Peyer's patch (tissue), 4 donors: Measurements from ENCODE around the gene PDK2. TPM values are rescaled to one million over a fixed set of nuclear protein-coding genes. Genes with fewer than 3 reads are reported as not detected.
A peak's percentile ranks its signal among the peaks of the same experiment; 100 is the strongest.

ENCODE experiments used
- DNase-seq, 3 donors: peaks; one replicate each; pipeline ENCODE4 v3.0.0-alpha.2; 2017 to 2019
- H3K27ac ChIP-seq, 4 donors: fragments of 200-600 bp; sonication (generic); one replicate each; pipeline ENCODE4 v1.5.1; 2016 to 2019
- H3K27me3 ChIP-seq, 2 donors: fragments of 200-600 bp; sonication (generic); one replicate each; pipeline ENCODE4 v1.5.1; 2019
- H3K36me3 ChIP-seq, 3 donors: fragments of 200-600 bp; sonication (generic); one replicate each; pipeline ENCODE4 v1.5.1; 2016 to 2019
- H3K4me1 ChIP-seq, 4 donors: fragments of 200-600 bp; sonication (generic); one replicate each; pipeline ENCODE4 v1.5.1; 2016 to 2019
- H3K4me3 ChIP-seq, 4 donors: fragments of 200-600 bp; sonication (generic); 1 replicate in 3 of 4; 2 replicates in 1 of 4; pipeline ENCODE4 v1.5.1; 2016 to 2019; ENCODE audit warnings: mild to moderate bottlenecking in 1 of 4
- H3K9me3 ChIP-seq, 4 donors: fragments of 200-600 bp; sonication (generic); one replicate each; pipeline ENCODE4 v1.5.1; 2016 to 2019; ENCODE audit warnings: mild to moderate bottlenecking in 1 of 4
- POLR2A ChIP-seq, 2 donors: fragments of 450-650 bp; IDR thresholded peaks; one replicate each; pipeline ENCODE4 v1.5.1; 2017; ENCODE audit warnings: antibody characterized with exemption in 2 of 2, mild to moderate bottlenecking in 2 of 2, moderate library complexity in 2 of 2
- total RNA-seq, 4 donors: library from RNA; depleted of rRNA; stranded (reverse); fragments of >200 nt; gene quantifications; one replicate each; pipeline ENCODE4 v1.1.0, GENCODE V29; 2016
- TF ChIP-seq, protein P1 (sequence below), 6 experiments: fragments of 450-650 bp in 4 of 6; fragments of 200-600 bp in 2 of 6; sonication (generic) in 1 of 6; IDR thresholded peaks; one replicate each; pipeline ENCODE4 v1.5.1; 2017 to 2019; ENCODE audit warnings: antibody characterized with exemption in 6 of 6, mild to moderate bottlenecking in 3 of 6, moderate library complexity in 1 of 6

Gene PDK2
- total RNA-seq, 4 donors from 2014 or later: 23.1 to 283 (median 164) TPM

DNA sequence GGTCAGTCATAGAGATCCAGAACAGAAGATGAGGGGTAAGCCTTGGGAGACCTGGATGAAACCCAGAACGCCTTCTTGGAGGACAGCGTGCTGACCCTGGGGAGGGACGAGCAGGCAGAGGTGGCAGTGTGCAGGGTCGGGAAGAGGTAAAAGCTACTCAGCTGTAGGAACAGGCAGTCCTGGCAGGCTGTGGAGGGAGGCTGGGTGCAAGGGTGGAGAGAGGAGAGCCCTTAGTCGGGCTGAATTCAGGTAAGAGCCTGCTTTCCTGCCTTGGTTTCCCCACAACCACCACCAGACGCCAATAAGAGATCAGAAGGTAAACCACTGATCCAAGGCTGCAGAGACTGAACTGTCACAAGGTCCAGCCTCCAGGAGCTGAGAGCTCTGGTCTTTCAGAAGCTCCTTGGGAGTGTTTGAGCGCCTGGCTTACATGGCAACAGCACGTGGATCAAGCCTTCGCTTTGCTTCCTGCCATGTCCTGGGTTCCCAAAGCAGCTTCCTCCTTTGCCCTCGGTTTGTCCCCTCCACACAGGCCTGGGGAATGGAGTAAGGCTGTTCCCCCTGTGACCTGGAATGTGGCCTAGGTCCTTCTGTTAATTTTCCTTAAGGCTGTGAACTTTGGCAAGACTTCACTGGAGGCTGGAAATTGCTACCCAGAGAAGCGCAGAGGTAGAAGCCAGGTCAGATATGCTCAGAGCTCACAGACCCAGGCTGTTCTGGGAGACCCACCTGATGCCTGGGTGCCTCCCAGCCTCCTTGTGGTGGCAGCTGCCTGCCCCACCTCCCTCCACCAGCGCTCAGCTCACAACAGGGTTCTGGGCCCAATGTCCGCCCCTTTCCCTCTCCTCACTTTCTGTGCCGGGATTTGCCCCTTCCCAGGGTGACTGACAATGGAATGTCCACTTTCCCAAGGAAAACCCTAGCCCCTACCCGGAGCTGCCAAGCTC is 3.9 kb upstream of the PDK2 start:
- Histone ChIP-seq H3K36me3 (peaks cover 0 to 32% (median 0%) of the 10 kb centered on the region in 3 donors), H3K27me3 (no peaks in the 10 kb centered on the region), H3K4me1 (peaks cover 0 to 5% (median 5%) of the 10 kb centered on the region in 4 donors), H3K4me3 (no peak overlapping the region), H3K9me3 (no peaks in the 10 kb centered on the region), H3K27ac (no peak overlapping the region)
- peak in 1 of 3 donors; percentile 42 for DNase-seq
- TF ChIP-seq, protein P1, sequence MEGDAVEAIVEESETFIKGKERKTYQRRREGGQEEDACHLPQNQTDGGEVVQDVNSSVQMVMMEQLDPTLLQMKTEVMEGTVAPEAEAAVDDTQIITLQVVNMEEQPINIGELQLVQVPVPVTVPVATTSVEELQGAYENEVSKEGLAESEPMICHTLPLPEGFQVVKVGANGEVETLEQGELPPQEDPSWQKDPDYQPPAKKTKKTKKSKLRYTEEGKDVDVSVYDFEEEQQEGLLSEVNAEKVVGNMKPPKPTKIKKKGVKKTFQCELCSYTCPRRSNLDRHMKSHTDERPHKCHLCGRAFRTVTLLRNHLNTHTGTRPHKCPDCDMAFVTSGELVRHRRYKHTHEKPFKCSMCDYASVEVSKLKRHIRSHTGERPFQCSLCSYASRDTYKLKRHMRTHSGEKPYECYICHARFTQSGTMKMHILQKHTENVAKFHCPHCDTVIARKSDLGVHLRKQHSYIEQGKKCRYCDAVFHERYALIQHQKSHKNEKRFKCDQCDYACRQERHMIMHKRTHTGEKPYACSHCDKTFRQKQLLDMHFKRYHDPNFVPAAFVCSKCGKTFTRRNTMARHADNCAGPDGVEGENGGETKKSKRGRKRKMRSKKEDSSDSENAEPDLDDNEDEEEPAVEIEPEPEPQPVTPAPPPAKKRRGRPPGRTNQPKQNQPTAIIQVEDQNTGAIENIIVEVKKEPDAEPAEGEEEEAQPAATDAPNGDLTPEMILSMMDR (IDR thresholded peaks at IDR 0.05): no peak
- no peak for TF ChIP-seq POLR2A (IDR thresholded peaks at IDR 0.05)

GRCh38 chr17:50091918-50092285 is 3.2 kb upstream of the PDK2 start:
- H3K27ac ChIP-seq: no peak overlapping the region

DNA sequence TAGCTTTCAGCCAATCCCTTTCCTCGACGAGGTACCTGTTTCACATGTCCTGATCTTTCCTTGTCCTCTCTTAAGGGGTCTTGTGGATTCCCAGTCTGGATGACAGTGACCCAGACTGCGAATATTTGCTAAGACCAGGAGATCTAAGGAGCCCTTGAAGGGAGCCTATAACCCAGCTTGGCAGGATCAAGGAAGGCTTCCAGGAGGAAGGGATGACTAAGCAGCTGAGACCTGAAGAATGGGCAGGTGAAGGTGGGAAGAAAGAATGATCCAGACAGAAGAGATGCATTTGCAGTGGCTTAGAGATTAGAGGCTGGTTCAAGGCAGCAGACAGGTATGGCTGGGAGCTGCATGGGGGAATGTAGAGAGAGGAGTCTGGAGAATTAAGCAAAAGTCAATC is 1.9 kb upstream of the PDK2 start:
- Histone ChIP-seq H3K36me3 (peaks cover 0 to 36% (median 0%) of the 10 kb centered on the region in 3 donors), H3K4me3 (no peak overlapping the region), H3K4me1 (peaks cover 0 to 22% (median 5%) of the 10 kb centered on the region in 4 donors), H3K27me3 (no peaks in the 10 kb centered on the region), H3K9me3 (no peaks in the 10 kb centered on the region), H3K27ac (no peak overlapping the region)
- DNase-seq: no peak
- TF ChIP-seq, protein P1 (IDR thresholded peaks at IDR 0.05): no peak
- TF ChIP-seq POLR2A (IDR thresholded peaks at IDR 0.05): no peak

More at GRCh38 chr17:50091918-50092285, 3.2 kb upstream of the PDK2 start:
- H3K36me3 ChIP-seq: peaks cover 0 to 28% (median 0%) of the 10 kb centered on the region in 3 donors
- H3K9me3 ChIP-seq: no peaks in the 10 kb centered on the region
- no peaks in the 10 kb centered on the region for H3K27me3 ChIP-seq
- peaks cover 0 to 11% (median 5%) of the 10 kb centered on the region in 4 donors for H3K4me1 ChIP-seq
- no peak overlapping the region for H3K4me3 ChIP-seq
- DNase-seq: no peak
- no peak for TF ChIP-seq POLR2A (IDR thresholded peaks at IDR 0.05)
- TF ChIP-seq, protein P1 (IDR thresholded peaks at IDR 0.05): no peak

GRCh38 chr17:50093807-50094206 is 1.3 kb upstream of the PDK2 start:
- no peak for DNase-seq
- H3K4me3 ChIP-seq: no peak overlapping the region
- peaks cover 0 to 36% (median 0%) of the 10 kb centered on the region in 3 donors for H3K36me3 ChIP-seq
- no peak for TF ChIP-seq POLR2A (IDR thresholded peaks at IDR 0.05)
- TF ChIP-seq, protein P1 (IDR thresholded peaks at IDR 0.05): no peak
- H3K4me1 ChIP-seq: peaks cover 0 to 28% (median 5%) of the 10 kb centered on the region in 4 donors
- peak overlapping the region in 1 of 4 donors; percentile 98 for H3K27ac ChIP-seq
- no peaks in the 10 kb centered on the region for H3K27me3 ChIP-seq
- H3K9me3 ChIP-seq: no peaks in the 10 kb centered on the region

DNA sequence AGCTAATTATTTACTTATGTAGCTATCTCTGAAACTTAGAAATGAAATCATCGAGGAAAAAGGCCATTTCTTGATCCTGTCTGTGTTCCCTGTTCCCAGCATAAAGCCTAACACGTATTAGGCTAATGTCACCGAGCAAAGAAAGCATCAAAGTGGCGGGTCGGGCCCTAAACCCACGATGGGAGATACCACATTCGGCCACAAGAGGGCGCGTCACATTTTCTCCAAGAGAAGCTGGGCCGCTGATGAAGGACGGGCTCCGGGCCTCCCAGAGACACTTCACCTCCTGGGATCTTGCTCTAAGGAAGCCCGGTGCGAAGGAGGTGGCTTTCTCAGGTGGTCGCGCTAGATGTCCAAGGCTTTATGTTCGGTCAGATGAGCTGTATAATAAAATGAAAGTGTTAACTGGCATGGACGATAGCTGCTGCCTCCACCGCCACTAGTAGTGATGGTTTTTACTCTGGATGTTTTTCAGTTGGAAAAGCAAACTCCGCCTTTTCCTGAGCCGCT is 853 bp upstream of the PDK2 start:
- DNase-seq: peak; percentile 91 to 97 (median 94)
- TF ChIP-seq POLR2A (IDR thresholded peaks at IDR 0.05): no peak
- TF ChIP-seq, protein P1 (IDR thresholded peaks at IDR 0.05): peak; percentile 89 to 97 (median 94)
- Histone ChIP-seq H3K36me3 (peaks cover 0 to 36% (median 0%) of the 10 kb centered on the region in 3 donors), H3K9me3 (no peaks in the 10 kb centered on the region), H3K27me3 (no peaks in the 10 kb centered on the region), H3K4me3 (peak overlapping the region; percentile 76 to 98 (median 90)), H3K27ac (peak overlapping the region; percentile 85 to 98 (median 89)), H3K4me1 (peaks cover 0 to 33% (median 5%) of the 10 kb centered on the region in 4 donors)
